Adrenal gland (tissue), 5 donors: ENCODE data around the gene ANGEL1.

Experiments
- POLR2A ChIP-seq, 2 donors: fragments of 450-650 bp; IDR thresholded peaks; one replicate each; pipeline ENCODE4 v1.6.1; 2017; ENCODE audit warnings: antibody characterized with exemption in 2 of 2, mild to moderate bottlenecking in 2 of 2, moderate library complexity in 1 of 2
- TF ChIP-seq, protein P1 (sequence below), 6 experiments: fragments of 450-650 bp in 4 of 6; fragments of 200-600 bp in 2 of 6; sonication (generic) in 1 of 6; IDR thresholded peaks; 1 replicate in 5 of 6; 2 replicates in 1 of 6; pipeline versions ENCODE4 v1.5.1 to v1.8.0; 2016 to 2021; ENCODE audit warnings: antibody characterized with exemption in 6 of 6, mild to moderate bottlenecking in 2 of 6, moderate library complexity in 1 of 6
- donor health status: DM: no; HTN: no; CAD: no.

GRCh38 chr14:76778546-76779215, 34.0 kb downstream of the ANGEL1 start:
- TF ChIP-seq, protein P1, sequence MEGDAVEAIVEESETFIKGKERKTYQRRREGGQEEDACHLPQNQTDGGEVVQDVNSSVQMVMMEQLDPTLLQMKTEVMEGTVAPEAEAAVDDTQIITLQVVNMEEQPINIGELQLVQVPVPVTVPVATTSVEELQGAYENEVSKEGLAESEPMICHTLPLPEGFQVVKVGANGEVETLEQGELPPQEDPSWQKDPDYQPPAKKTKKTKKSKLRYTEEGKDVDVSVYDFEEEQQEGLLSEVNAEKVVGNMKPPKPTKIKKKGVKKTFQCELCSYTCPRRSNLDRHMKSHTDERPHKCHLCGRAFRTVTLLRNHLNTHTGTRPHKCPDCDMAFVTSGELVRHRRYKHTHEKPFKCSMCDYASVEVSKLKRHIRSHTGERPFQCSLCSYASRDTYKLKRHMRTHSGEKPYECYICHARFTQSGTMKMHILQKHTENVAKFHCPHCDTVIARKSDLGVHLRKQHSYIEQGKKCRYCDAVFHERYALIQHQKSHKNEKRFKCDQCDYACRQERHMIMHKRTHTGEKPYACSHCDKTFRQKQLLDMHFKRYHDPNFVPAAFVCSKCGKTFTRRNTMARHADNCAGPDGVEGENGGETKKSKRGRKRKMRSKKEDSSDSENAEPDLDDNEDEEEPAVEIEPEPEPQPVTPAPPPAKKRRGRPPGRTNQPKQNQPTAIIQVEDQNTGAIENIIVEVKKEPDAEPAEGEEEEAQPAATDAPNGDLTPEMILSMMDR (IDR thresholded peaks at IDR 0.05): no peak
- no peak for TF ChIP-seq POLR2A (IDR thresholded peaks at IDR 0.05)
